IMR-90 (cell line): ENCODE measurements around the gene CDH13. TPM values are rescaled to one million over a fixed set of nuclear protein-coding genes. Genes with fewer than 3 reads are reported as not detected.

ENCODE experiments used
- ATAC-seq: fragments of 200-7000 bp; cut with Tn5 transposase; 2 replicates; pipeline ENCODE4 v1.9.1; 2020; ENCODE audit warnings: low read depth, mild to moderate bottlenecking, moderate library complexity
- BruUV-seq: library from RNA; stranded (reverse); fragments of 400-500 nt; replicated peaks from 2 replicates; lab custom pipeline; 2021; lab: Mats Ljungman, UMichigan
- CTCF ChIA-PET: fragments of 300-600 bp; formaldehyde crosslinking; extraction: SDS; loops from one replicate; lab custom pipeline; 2021; ENCODE audit warnings: antibody characterized with exemption; lab: Yijun Ruan, JAX
- POLR2A ChIA-PET: fragments of 300-600 bp; sonication (Branson Sonifier 250); formaldehyde crosslinking; loops from one replicate; lab custom pipeline; 2022; ENCODE audit warnings: antibody characterized with exemption; ENCODE audit not compliant: unreplicated experiment; lab: Charles Lee
- DNase-seq: peaks from one replicate; pipeline ENCODE4 v3.0.0; 2013
- H2AFZ ChIP-seq: replicated peaks from 2 replicates; pipeline ENCODE3; 2013; ENCODE audit warnings: low read length, mild to moderate bottlenecking; ENCODE audit not compliant: poor library complexity
- H2AK5ac ChIP-seq: 2 replicates; pipeline ENCODE4 v1.6.1; 2013; ENCODE audit warnings: low read depth, low read length, inconsistent platforms
- H2AK9ac ChIP-seq: replicated peaks from 2 replicates; pipeline ENCODE3; 2013; ENCODE audit warnings: mild to moderate bottlenecking, low read depth, low read length, moderate library complexity; ENCODE audit not compliant: poor library complexity
- H2BK120ac ChIP-seq: 2 replicates; pipeline ENCODE4 v1.6.1; 2013; ENCODE audit warnings: low read depth, low read length, inconsistent platforms
- H2BK15ac ChIP-seq: 3 replicates; pipeline ENCODE4 v1.6.1; 2013; ENCODE audit warnings: low read depth, low read length, inconsistent platforms
- H2BK20ac ChIP-seq: 2 replicates; pipeline ENCODE4 v1.6.1; 2013; ENCODE audit warnings: low read depth, mild to moderate bottlenecking, inconsistent platforms, low read length, moderate library complexity
- H2BK5ac ChIP-seq: 2 replicates; pipeline ENCODE4 v1.6.1; 2013; ENCODE audit warnings: mild to moderate bottlenecking, low read depth, low read length, inconsistent platforms; ENCODE audit not compliant: poor library complexity, severe bottlenecking
- H3K14ac ChIP-seq: replicated peaks from 2 replicates; pipeline ENCODE4 v1.6.1; 2013; ENCODE audit warnings: low read depth, low read length, inconsistent platforms
- H3K18ac ChIP-seq: 2 replicates; pipeline ENCODE4 v1.6.1; 2013; ENCODE audit warnings: low read depth, low read length, control low read depth
- H3K23ac ChIP-seq: 2 replicates; pipeline ENCODE4 v1.6.1; 2013; ENCODE audit warnings: low read depth, low read length, inconsistent platforms
- H3K27ac ChIP-seq: 2 replicates; pipeline ENCODE4 v1.5.1; 2013; ENCODE audit warnings: mild to moderate bottlenecking, control low read depth, low read length; ENCODE audit not compliant: insufficient read depth
- H3K27me3 ChIP-seq: 2 replicates; pipeline ENCODE4 v1.6.1; 2013; ENCODE audit warnings: low read length; ENCODE audit not compliant: control insufficient read depth, insufficient read depth
- H3K36me3 ChIP-seq: 2 replicates; pipeline ENCODE4 v1.6.1; 2013; ENCODE audit warnings: low read length, mixed read lengths; ENCODE audit not compliant: control insufficient read depth, insufficient read depth
- H3K4ac ChIP-seq: 2 replicates; pipeline ENCODE4 v1.6.1; 2013; ENCODE audit warnings: low read depth, low read length, inconsistent platforms
- H3K4me1 ChIP-seq: 2 replicates; pipeline ENCODE4 v1.6.1; 2013; ENCODE audit warnings: low read length, mixed read lengths; ENCODE audit not compliant: control insufficient read depth, insufficient read depth
- H3K4me2 ChIP-seq: 2 replicates; pipeline ENCODE4 v1.6.1; 2013; ENCODE audit warnings: low read depth, mild to moderate bottlenecking, control low read depth, low read length, moderate library complexity
- H3K4me3 ChIP-seq: 2 replicates; pipeline ENCODE4 v1.5.1; 2013; ENCODE audit warnings: low read depth, mild to moderate bottlenecking, control low read depth, low read length, moderate library complexity; ENCODE audit not compliant: insufficient read depth
- H3K56ac ChIP-seq: 2 replicates; pipeline ENCODE4 v1.6.1; 2013; ENCODE audit warnings: low read length, inconsistent platforms; ENCODE audit not compliant: insufficient read depth; ENCODE audit errors: extremely low read depth
- H3K79me1 ChIP-seq, 2 experiments: 2 replicates each; pipeline ENCODE4 v1.6.1; 2013; ENCODE audit warnings: low read length in 2 of 2, inconsistent platforms in 1 of 2, low read depth in 1 of 2
- H3K9ac ChIP-seq: 2 replicates; pipeline ENCODE4 v1.6.1; 2013; ENCODE audit warnings: low read depth, low read length, control low read depth
- H3K9me1 ChIP-seq: 2 replicates; pipeline ENCODE4 v1.6.1; 2013; ENCODE audit warnings: low read length, inconsistent platforms; ENCODE audit not compliant: insufficient read depth
- H3K9me3 ChIP-seq: 2 replicates; pipeline ENCODE4 v1.6.1; 2013; ENCODE audit warnings: low read length; ENCODE audit not compliant: control insufficient read depth, insufficient read depth
- H4K20me1 ChIP-seq: 2 replicates; pipeline ENCODE4 v1.6.1; 2013; ENCODE audit warnings: low read length, inconsistent platforms; ENCODE audit not compliant: insufficient read depth
- H4K5ac ChIP-seq: 2 replicates; pipeline ENCODE4 v1.6.1; 2013; ENCODE audit warnings: mild to moderate bottlenecking, low read depth, low read length, control low read depth
- H4K8ac ChIP-seq, 2 experiments: 2 replicates each; pipeline ENCODE4 v1.6.1; 2013; ENCODE audit warnings: low read depth in 2 of 2, low read length in 2 of 2, control low read depth in 1 of 2, inconsistent platforms in 1 of 2
- H4K91ac ChIP-seq: 2 replicates; pipeline ENCODE4 v1.6.1; 2013; ENCODE audit warnings: low read depth, low read length, inconsistent platforms; ENCODE audit not compliant: insufficient read depth
- BHLHE40 ChIP-seq: fragments of 150-350 bp; IDR thresholded peaks from 2 replicates; pipeline ENCODE4 v1.6.1; 2016; ENCODE audit warnings: mild to moderate bottlenecking, low read depth, low read length
- CEBPB ChIP-seq: IDR thresholded peaks from 2 replicates; pipeline ENCODE4 v1.6.1; 2012; ENCODE audit warnings: low read depth, low read length, improper control_type of control experiment
- CHD1 ChIP-seq: IDR thresholded peaks from 2 replicates; pipeline ENCODE4 v1.6.1; 2012; ENCODE audit warnings: low read depth, low read length, improper control_type of control experiment
- MAFK ChIP-seq: IDR thresholded peaks from 2 replicates; pipeline ENCODE4 v1.6.1; 2012; ENCODE audit warnings: low read depth, low read length, improper control_type of control experiment
- MAZ ChIP-seq: IDR thresholded peaks from 2 replicates; pipeline ENCODE4 v1.6.1; 2012; ENCODE audit warnings: low read depth, mild to moderate bottlenecking, low read length, improper control_type of control experiment, moderate library complexity, borderline replicate concordance
- NFE2L2 ChIP-seq: fragments of 150-350 bp; IDR thresholded peaks from 2 replicates; pipeline ENCODE4 v1.6.1; 2016; ENCODE audit warnings: low read depth, mild to moderate bottlenecking, low read length
- POLR2A ChIP-seq: IDR thresholded peaks from 2 replicates; pipeline ENCODE4 v1.6.1; 2012; ENCODE audit warnings: mild to moderate bottlenecking, low read depth, low read length
- RAD21 ChIP-seq: IDR thresholded peaks from 2 replicates; pipeline ENCODE4 v1.6.1; 2012; ENCODE audit warnings: low read length, improper control_type of control experiment
- RCOR1 ChIP-seq: IDR thresholded peaks from 2 replicates; pipeline ENCODE4 v1.6.1; 2012; ENCODE audit warnings: mild to moderate bottlenecking, low read length, improper control_type of control experiment; ENCODE audit not compliant: insufficient replicate concordance
- RFX5 ChIP-seq: IDR thresholded peaks from 2 replicates; pipeline ENCODE4 v1.8.0; 2012; ENCODE audit warnings: low read depth, mild to moderate bottlenecking, low read length, moderate library complexity
- WGBS, 2 experiments: methylation state at CpG; one replicate each; pipeline versions ENCODE4 v1.1.5 to v1.1.7; 2013; ENCODE audit warnings: missing lambda C conversion rate in 2 of 2; ENCODE audit not compliant: insufficient read length in 1 of 2; ENCODE audit errors: extremely low coverage in 2 of 2; 5-methylcytosine and 5-hydroxymethylcytosine counted together
- dilution Hi-C: fragments of 300-500 bp; cut with HindIII; formaldehyde crosslinking; loops from one replicate; pipeline ENCODE4 v1.14.3; 2018; ENCODE audit warnings: low sequenced_read_pairs; ENCODE audit not compliant: unreplicated experiment
- in situ Hi-C: fragments of 300-500 bp; cut with MboI; formaldehyde crosslinking; loops from 3 replicates; pipeline ENCODE4 v1.14.3; 2019; ENCODE audit warnings: low sequenced_read_pairs, inconsistent platforms, mixed read lengths
- intact Hi-C: fragments of 100-400 bp; cut with micrococcal nuclease; formaldehyde crosslinking; loops from 2 replicates; pipeline ENCODE4 v1.10.0; 2022
- polyA plus RNA-seq, 3 experiments: library from polyadenylated mRNA; depleted of rRNA; stranded (reverse); fragments of >200 nt; gene quantifications; 2 replicates each; pipeline ENCODE4 v1.2.3, GENCODE V29; 2012; ENCODE audit warnings: low replicate concordance in 1 of 3
- total RNA-seq: library from RNA; depleted of rRNA; stranded (reverse); fragments of >200 nt; gene quantifications from 2 replicates; pipeline ENCODE4 v1.2.3, GENCODE V29; 2012
- TF ChIP-seq, protein P1 (sequence below): fragments of 150-350 bp; IDR thresholded peaks from 2 replicates; pipeline ENCODE4 v1.6.1; 2017; ENCODE audit warnings: mild to moderate bottlenecking, antibody characterized with exemption, low read length, low read depth
- TF ChIP-seq, protein P2 (sequence below): fragments of 150-350 bp; IDR thresholded peaks from 2 replicates; pipeline ENCODE4 v1.6.1; 2016; ENCODE audit warnings: low read depth, mild to moderate bottlenecking, low read length, moderate library complexity, borderline replicate concordance

The CDH13 gene
- total and polyA plus RNA-seq, 2 of the 4 experiments (the other 2 are of a cell fraction) = 61.6 to 74.7 TPM

DNA sequence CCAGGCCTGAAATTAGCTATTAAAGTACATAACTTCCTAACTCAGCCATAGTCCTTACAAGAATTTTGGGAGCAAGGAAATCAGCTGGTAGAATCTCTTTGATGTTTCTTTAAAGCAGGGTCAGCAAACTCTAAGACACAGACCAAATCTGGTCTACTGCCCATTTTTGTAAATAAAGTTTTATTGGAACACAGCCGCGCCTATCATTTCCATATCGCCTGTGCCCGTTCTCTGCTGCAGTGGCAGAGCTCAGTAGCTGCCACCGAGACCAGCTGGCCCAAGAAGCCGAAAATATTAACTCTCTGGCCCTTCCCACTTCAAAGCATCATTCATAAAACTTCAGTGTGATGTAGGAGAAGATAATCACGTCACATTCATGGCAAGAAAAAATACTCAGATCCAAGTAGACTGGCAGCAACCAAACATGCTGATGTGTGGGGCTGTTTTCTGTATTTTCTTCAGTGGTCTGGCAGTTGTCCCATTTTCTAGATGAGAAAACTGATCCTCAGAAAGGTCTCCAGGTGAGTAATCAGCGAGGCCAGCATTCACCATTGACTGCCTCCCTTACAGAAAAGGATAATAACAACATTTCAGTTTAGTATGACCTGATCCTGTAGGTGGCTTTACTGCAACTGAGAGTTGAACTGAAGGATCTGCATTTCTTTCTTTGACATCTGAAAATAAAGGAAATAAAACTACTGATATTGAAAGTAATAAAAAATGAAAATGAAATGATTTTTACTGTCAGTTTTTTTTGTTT lies 1163.1 kb downstream of the CDH13 start:
- H3K27ac ChIP-seq = no peak overlapping the region
- in situ Hi-C loops (no loop called here), intact Hi-C loops (no loop called here), dilution Hi-C loops (no loop called here)
- H2BK20ac ChIP-seq = no peak overlapping the region
- H2BK15ac ChIP-seq = no peak overlapping the region
- no peaks in the 10 kb centered on the region for H3K4me1 ChIP-seq
- no peaks in the 10 kb centered on the region for H3K27me3 ChIP-seq
- CTCF ChIA-PET = no interaction called here
- H2AFZ ChIP-seq = no peak overlapping the region
- no peak overlapping the region for H3K4me2 ChIP-seq
- no peak overlapping the region for H3K23ac ChIP-seq
- no CpG with 5 or more reads among the region's 8 CpGs for WGBS, 2 experiments
- no peak overlapping the region for H3K18ac ChIP-seq
- H4K5ac ChIP-seq = no peak overlapping the region
- H2AK9ac ChIP-seq = no peak overlapping the region
- POLR2A ChIA-PET = no interaction called here
- no peak overlapping the region for H2BK5ac ChIP-seq
- no peak overlapping the region for H4K91ac ChIP-seq
- no peak overlapping the region for H3K56ac ChIP-seq
- BruUV-seq = no TSS peak
- H2AK5ac ChIP-seq = no peak overlapping the region
- H3K9me3 ChIP-seq = no peaks in the 10 kb centered on the region
- H3K79me1 ChIP-seq = no peaks in the 10 kb centered on the region
- no peak overlapping the region for H3K14ac ChIP-seq
- no peak overlapping the region for H3K9ac ChIP-seq
- H3K4me3 ChIP-seq = no peak overlapping the region
- H3K4ac ChIP-seq = no peak overlapping the region
- no peaks in the 10 kb centered on the region for H4K20me1 ChIP-seq
- no peak for ATAC-seq
- no peaks in the 10 kb centered on the region for H3K9me1 ChIP-seq
- no peak for TF ChIP-seq RAD21
- TF ChIP-seq NFE2L2 = no peak
- no peak for TF ChIP-seq RCOR1
- TF ChIP-seq POLR2A = no peak
- TF ChIP-seq CEBPB = no peak
- no peak for TF ChIP-seq RFX5
- TF ChIP-seq, protein P1, sequence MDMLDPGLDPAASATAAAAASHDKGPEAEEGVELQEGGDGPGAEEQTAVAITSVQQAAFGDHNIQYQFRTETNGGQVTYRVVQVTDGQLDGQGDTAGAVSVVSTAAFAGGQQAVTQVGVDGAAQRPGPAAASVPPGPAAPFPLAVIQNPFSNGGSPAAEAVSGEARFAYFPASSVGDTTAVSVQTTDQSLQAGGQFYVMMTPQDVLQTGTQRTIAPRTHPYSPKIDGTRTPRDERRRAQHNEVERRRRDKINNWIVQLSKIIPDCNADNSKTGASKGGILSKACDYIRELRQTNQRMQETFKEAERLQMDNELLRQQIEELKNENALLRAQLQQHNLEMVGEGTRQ = no peak
- TF ChIP-seq, protein P2, sequence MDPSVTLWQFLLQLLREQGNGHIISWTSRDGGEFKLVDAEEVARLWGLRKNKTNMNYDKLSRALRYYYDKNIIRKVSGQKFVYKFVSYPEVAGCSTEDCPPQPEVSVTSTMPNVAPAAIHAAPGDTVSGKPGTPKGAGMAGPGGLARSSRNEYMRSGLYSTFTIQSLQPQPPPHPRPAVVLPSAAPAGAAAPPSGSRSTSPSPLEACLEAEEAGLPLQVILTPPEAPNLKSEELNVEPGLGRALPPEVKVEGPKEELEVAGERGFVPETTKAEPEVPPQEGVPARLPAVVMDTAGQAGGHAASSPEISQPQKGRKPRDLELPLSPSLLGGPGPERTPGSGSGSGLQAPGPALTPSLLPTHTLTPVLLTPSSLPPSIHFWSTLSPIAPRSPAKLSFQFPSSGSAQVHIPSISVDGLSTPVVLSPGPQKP = no peak
- TF ChIP-seq CHD1 = no peak
- no peak for TF ChIP-seq BHLHE40
- no peak for TF ChIP-seq MAZ
- no peak for TF ChIP-seq MAFK
- no peaks in the 10 kb centered on the region for H3K36me3 ChIP-seq
- no peak overlapping the region for H4K8ac ChIP-seq
- no peak for DNase-seq
- H2BK120ac ChIP-seq = no peak overlapping the region
